ENCODE results near the gene ACSS1.

- TF ChIP-seq, protein P1, sequence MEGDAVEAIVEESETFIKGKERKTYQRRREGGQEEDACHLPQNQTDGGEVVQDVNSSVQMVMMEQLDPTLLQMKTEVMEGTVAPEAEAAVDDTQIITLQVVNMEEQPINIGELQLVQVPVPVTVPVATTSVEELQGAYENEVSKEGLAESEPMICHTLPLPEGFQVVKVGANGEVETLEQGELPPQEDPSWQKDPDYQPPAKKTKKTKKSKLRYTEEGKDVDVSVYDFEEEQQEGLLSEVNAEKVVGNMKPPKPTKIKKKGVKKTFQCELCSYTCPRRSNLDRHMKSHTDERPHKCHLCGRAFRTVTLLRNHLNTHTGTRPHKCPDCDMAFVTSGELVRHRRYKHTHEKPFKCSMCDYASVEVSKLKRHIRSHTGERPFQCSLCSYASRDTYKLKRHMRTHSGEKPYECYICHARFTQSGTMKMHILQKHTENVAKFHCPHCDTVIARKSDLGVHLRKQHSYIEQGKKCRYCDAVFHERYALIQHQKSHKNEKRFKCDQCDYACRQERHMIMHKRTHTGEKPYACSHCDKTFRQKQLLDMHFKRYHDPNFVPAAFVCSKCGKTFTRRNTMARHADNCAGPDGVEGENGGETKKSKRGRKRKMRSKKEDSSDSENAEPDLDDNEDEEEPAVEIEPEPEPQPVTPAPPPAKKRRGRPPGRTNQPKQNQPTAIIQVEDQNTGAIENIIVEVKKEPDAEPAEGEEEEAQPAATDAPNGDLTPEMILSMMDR (conservative IDR thresholded peaks at IDR 0.05; ENCODE audit: low read depth in 2 of 2): no peak
- TF ChIP-seq NANOG (IDR thresholded peaks at IDR 0.05; ENCODE audit: borderline replicate concordance): no peak
- TF ChIP-seq POLR2AphosphoS5 (IDR thresholded peaks at IDR 0.05; ENCODE audit: low read depth): no peak
- no peak for TF ChIP-seq EZH2phosphoT487 (IDR thresholded peaks at IDR 0.05; ENCODE audit: unreplicated experiment)
- TF ChIP-seq, protein P2, sequence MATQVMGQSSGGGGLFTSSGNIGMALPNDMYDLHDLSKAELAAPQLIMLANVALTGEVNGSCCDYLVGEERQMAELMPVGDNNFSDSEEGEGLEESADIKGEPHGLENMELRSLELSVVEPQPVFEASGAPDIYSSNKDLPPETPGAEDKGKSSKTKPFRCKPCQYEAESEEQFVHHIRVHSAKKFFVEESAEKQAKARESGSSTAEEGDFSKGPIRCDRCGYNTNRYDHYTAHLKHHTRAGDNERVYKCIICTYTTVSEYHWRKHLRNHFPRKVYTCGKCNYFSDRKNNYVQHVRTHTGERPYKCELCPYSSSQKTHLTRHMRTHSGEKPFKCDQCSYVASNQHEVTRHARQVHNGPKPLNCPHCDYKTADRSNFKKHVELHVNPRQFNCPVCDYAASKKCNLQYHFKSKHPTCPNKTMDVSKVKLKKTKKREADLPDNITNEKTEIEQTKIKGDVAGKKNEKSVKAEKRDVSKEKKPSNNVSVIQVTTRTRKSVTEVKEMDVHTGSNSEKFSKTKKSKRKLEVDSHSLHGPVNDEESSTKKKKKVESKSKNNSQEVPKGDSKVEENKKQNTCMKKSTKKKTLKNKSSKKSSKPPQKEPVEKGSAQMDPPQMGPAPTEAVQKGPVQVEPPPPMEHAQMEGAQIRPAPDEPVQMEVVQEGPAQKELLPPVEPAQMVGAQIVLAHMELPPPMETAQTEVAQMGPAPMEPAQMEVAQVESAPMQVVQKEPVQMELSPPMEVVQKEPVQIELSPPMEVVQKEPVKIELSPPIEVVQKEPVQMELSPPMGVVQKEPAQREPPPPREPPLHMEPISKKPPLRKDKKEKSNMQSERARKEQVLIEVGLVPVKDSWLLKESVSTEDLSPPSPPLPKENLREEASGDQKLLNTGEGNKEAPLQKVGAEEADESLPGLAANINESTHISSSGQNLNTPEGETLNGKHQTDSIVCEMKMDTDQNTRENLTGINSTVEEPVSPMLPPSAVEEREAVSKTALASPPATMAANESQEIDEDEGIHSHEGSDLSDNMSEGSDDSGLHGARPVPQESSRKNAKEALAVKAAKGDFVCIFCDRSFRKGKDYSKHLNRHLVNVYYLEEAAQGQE (IDR thresholded peaks at IDR 0.05; ENCODE audit: unreplicated experiment): no peak
- no peak for TF ChIP-seq EZH2 (IDR thresholded peaks at IDR 0.05; ENCODE audit: low read depth, unreplicated experiment)
- no peak for TF ChIP-seq JUNB (IDR thresholded peaks at IDR 0.05; ENCODE audit: unreplicated experiment)
- no peak for TF ChIP-seq CREB1 (CRISPR knock-in tag; IDR thresholded peaks at IDR 0.05; ENCODE audit: low read depth)
- TF ChIP-seq ZNF331 (CRISPR knock-in tag; IDR thresholded peaks at IDR 0.05; ENCODE audit: low read depth): no peak
- TF ChIP-seq, protein P3, sequence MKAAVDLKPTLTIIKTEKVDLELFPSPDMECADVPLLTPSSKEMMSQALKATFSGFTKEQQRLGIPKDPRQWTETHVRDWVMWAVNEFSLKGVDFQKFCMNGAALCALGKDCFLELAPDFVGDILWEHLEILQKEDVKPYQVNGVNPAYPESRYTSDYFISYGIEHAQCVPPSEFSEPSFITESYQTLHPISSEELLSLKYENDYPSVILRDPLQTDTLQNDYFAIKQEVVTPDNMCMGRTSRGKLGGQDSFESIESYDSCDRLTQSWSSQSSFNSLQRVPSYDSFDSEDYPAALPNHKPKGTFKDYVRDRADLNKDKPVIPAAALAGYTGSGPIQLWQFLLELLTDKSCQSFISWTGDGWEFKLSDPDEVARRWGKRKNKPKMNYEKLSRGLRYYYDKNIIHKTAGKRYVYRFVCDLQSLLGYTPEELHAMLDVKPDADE (IDR thresholded peaks at IDR 0.05): no peak
Measured at GRCh38 chr20:25008388-25009217, 49.3 kb downstream of the ACSS1 start.
